C4-2B (cell line): ENCODE measurements around the gene KCNK5.

Experiments
- ZFX ChIP-seq: fragments of 450-650 bp; IDR thresholded peaks from 2 replicates; pipeline ENCODE4 v1.6.1; 2017
- TF ChIP-seq, protein P1 (sequence below): fragments of 450-650 bp; conservative IDR thresholded peaks from 2 replicates; pipeline ENCODE4 v1.5.1; 2017; ENCODE audit warnings: mild to moderate bottlenecking

DNA sequence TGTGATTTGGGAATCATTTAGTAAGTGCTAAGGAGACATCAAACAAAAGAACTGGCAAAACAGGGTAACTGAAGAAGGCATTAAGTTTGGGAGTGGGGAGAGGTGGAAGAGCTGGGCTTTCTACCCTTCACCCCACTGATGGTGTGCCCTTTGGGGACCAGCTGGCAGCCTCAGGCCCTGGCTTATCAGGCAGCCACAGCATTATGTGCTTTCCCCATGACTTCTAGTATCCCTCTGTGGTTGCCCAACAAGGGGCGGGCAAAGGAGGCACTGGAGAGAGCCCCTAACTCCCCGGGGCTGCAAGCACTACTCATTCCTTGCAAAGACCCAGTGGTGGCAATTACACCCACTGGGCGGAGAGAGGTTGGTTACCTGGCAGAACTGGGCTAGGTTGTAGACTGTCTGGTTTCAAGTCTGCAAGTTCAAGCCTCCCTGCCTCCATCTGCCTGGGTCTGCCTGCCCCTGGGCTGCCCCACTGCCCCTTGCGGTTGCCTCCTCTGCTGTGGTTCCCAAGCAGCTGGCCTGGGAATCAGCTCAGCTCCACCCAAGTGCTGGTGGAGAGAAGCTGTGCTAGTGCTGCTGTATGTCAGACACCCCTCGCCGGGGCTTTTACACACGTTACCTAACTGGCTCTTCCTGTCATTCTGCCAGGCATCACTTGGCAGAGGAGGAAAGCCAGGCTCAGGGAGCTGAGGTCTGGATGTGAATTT lies 29.9 kb downstream of the KCNK5 start:
- TF ChIP-seq, protein P1, sequence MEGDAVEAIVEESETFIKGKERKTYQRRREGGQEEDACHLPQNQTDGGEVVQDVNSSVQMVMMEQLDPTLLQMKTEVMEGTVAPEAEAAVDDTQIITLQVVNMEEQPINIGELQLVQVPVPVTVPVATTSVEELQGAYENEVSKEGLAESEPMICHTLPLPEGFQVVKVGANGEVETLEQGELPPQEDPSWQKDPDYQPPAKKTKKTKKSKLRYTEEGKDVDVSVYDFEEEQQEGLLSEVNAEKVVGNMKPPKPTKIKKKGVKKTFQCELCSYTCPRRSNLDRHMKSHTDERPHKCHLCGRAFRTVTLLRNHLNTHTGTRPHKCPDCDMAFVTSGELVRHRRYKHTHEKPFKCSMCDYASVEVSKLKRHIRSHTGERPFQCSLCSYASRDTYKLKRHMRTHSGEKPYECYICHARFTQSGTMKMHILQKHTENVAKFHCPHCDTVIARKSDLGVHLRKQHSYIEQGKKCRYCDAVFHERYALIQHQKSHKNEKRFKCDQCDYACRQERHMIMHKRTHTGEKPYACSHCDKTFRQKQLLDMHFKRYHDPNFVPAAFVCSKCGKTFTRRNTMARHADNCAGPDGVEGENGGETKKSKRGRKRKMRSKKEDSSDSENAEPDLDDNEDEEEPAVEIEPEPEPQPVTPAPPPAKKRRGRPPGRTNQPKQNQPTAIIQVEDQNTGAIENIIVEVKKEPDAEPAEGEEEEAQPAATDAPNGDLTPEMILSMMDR: no peak
- no peak for TF ChIP-seq ZFX
